NT2/D1 (cell line): ENCODE data around the gene VSTM2B.

Experiments used
- SUZ12 ChIP-seq: IDR thresholded peaks from 2 replicates; pipeline ENCODE4 v1.6.1; 2011; ENCODE audit not compliant: insufficient read length, insufficient read depth; ENCODE audit errors: extremely low read depth
- YY1 ChIP-seq: IDR thresholded peaks from 2 replicates; pipeline ENCODE4 v1.6.1; 2011; ENCODE audit not compliant: insufficient read length, insufficient read depth
- ZNF274 ChIP-seq: IDR thresholded peaks from 2 replicates; pipeline ENCODE4 v1.6.1; 2011; ENCODE audit warnings: mild to moderate bottlenecking, low read depth, low read length

- no peak for TF ChIP-seq YY1
- no peak for TF ChIP-seq ZNF274
- no peak for TF ChIP-seq SUZ12
Measured at GRCh38 chr19:29533578-29534544, 8.1 kb downstream of the VSTM2B start.
